Tibial nerve (tissue), 3 donors: ENCODE measurements around the gene METTL8.

Source experiments
- POLR2A ChIP-seq, 2 donors: fragments of 450-650 bp; IDR thresholded peaks; one replicate each; pipeline ENCODE4 v1.6.1; 2017; ENCODE audit warnings: antibody characterized with exemption in 2 of 2, mild to moderate bottlenecking in 2 of 2, moderate library complexity in 2 of 2
- TF ChIP-seq, protein P1 (sequence below), 5 experiments: fragments of 200-600 bp in 3 of 5; fragments of 450-650 bp in 2 of 5; sonication (generic) in 3 of 5; IDR thresholded peaks; one replicate each; pipeline ENCODE4 v1.5.1; 2016 to 2019; ENCODE audit warnings: antibody characterized with exemption in 5 of 5, mild to moderate bottlenecking in 3 of 5, moderate library complexity in 2 of 5

DNA sequence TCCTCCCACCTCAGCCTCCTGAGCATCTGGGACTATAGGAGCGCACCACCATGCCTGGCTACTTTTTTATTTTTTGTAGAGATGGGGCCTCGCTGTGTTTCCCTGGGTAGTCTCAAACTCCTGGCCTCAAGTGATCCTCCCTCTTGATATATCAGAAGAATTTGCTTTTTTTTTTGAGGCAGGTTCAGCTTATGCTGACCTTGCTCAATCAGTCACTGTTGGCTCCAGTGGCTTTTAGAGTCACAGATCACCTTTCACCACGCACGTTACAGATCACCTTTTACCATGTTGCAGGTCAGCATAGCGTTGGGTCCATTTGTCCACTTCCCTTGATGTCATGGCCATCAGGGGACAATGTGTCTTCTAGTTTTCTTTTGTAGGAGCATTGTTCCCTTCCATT is 36.3 kb upstream of the METTL8 start:
- TF ChIP-seq, protein P1, sequence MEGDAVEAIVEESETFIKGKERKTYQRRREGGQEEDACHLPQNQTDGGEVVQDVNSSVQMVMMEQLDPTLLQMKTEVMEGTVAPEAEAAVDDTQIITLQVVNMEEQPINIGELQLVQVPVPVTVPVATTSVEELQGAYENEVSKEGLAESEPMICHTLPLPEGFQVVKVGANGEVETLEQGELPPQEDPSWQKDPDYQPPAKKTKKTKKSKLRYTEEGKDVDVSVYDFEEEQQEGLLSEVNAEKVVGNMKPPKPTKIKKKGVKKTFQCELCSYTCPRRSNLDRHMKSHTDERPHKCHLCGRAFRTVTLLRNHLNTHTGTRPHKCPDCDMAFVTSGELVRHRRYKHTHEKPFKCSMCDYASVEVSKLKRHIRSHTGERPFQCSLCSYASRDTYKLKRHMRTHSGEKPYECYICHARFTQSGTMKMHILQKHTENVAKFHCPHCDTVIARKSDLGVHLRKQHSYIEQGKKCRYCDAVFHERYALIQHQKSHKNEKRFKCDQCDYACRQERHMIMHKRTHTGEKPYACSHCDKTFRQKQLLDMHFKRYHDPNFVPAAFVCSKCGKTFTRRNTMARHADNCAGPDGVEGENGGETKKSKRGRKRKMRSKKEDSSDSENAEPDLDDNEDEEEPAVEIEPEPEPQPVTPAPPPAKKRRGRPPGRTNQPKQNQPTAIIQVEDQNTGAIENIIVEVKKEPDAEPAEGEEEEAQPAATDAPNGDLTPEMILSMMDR (IDR thresholded peaks at IDR 0.05): no peak
- no peak for TF ChIP-seq POLR2A (IDR thresholded peaks at IDR 0.05)
